GM23338 (cell line): ENCODE results near the gene CNST. TPM values are rescaled to one million over a fixed set of nuclear protein-coding genes. Genes with fewer than 3 reads are reported as not detected.

ENCODE experiments used
- ATAC-seq: fragments of 200-7000 bp; cut with Tn5 transposase; 3 replicates; pipeline ENCODE4 v1.9.1; 2020
- DNase-seq: peaks from one replicate; pipeline ENCODE4 v3.0.0-alpha.2; 2015; ENCODE audit warnings: low spot score
- H2AFZ ChIP-seq: fragments of 200-600 bp; sonication (generic); 2 replicates; pipeline ENCODE4 v1.8.0; 2016; ENCODE audit warnings: antibody characterized with exemption, mild to moderate bottlenecking, moderate library complexity
- H3F3A ChIP-seq: fragments of 200-600 bp; sonication (generic); replicated peaks from 2 replicates; pipeline ENCODE4 v1.8.0; 2017; ENCODE audit warnings: antibody characterized with exemption, mixed run types, low read depth
- H3K27ac ChIP-seq: fragments of 200-600 bp; sonication (generic); 2 replicates; pipeline ENCODE4 v1.6.1; 2016; ENCODE audit warnings: low read depth
- H3K27me3 ChIP-seq: fragments of 200-600 bp; sonication (generic); 2 replicates; pipeline ENCODE4 v1.8.0; 2016; ENCODE audit warnings: mild to moderate bottlenecking, mixed run types, moderate library complexity; ENCODE audit not compliant: insufficient read depth
- H3K36me3 ChIP-seq: fragments of 200-600 bp; sonication (generic); 2 replicates; pipeline ENCODE4 v1.8.0; 2016; ENCODE audit warnings: mild to moderate bottlenecking; ENCODE audit not compliant: insufficient read depth
- H3K4me1 ChIP-seq: fragments of 200-600 bp; sonication (generic); 2 replicates; pipeline ENCODE4 v1.8.0; 2016; ENCODE audit warnings: mild to moderate bottlenecking, moderate library complexity; ENCODE audit not compliant: insufficient read depth
- H3K4me2 ChIP-seq: fragments of 200-600 bp; sonication (generic); 2 replicates; pipeline ENCODE4 v1.7.1; 2017; ENCODE audit warnings: mixed run types
- H3K4me3 ChIP-seq: fragments of 200-600 bp; sonication (generic); 2 replicates; pipeline ENCODE4 v1.6.1; 2016; ENCODE audit warnings: mixed run types
- H3K79me2 ChIP-seq: fragments of 200-600 bp; sonication (generic); replicated peaks from 2 replicates; pipeline ENCODE4 v1.8.0; 2017; ENCODE audit warnings: mild to moderate bottlenecking; ENCODE audit not compliant: insufficient read depth
- H3K9me2 ChIP-seq: fragments of 200-600 bp; sonication (generic); 2 replicates; pipeline ENCODE4 v1.8.0; 2017; ENCODE audit not compliant: insufficient read depth
- H4K20me1 ChIP-seq: fragments of 200-600 bp; sonication (generic); replicated peaks from 2 replicates; pipeline ENCODE4 v1.8.0; 2017; ENCODE audit warnings: mild to moderate bottlenecking; ENCODE audit not compliant: insufficient read depth
- H3K27ac Mint-ChIP-seq: 2 replicates; pipeline ENCODE4 v1.8.0; 2020; ENCODE audit warnings: inconsistent platforms, mild to moderate bottlenecking, moderate library complexity, mixed read lengths
- H3K27me3 Mint-ChIP-seq: 3 replicates; pipeline ENCODE4 v1.8.0; 2022; ENCODE audit warnings: low read depth, mild to moderate bottlenecking, moderate library complexity, mixed read lengths, inconsistent platforms; ENCODE audit not compliant: insufficient read depth, poor library complexity
- H3K36me3 Mint-ChIP-seq: 3 replicates; pipeline ENCODE4 v1.8.0; 2021; ENCODE audit warnings: low read depth, mild to moderate bottlenecking, inconsistent platforms, moderate library complexity, mixed read lengths
- H3K4me1 Mint-ChIP-seq: 3 replicates; pipeline ENCODE4 v1.8.0; 2020; ENCODE audit warnings: mild to moderate bottlenecking, inconsistent platforms, mixed read lengths
- H3K4me3 Mint-ChIP-seq: 3 replicates; pipeline ENCODE4 v1.8.0; 2021; ENCODE audit warnings: moderate library complexity, mild to moderate bottlenecking, inconsistent platforms, mixed read lengths
- H3K9me3 Mint-ChIP-seq: 3 replicates; pipeline ENCODE4 v1.8.0; 2020; ENCODE audit warnings: moderate library complexity, mild to moderate bottlenecking, inconsistent platforms, mixed read lengths
- CREB1 ChIP-seq: fragments of 250-450 bp; sonication (Bioruptor Pico); IDR thresholded peaks from 2 replicates; pipeline ENCODE4 v1.5.0; 2020; ENCODE audit warnings: low read depth, mild to moderate bottlenecking, moderate library complexity
- ETS1 ChIP-seq: IDR thresholded peaks from 2 replicates; pipeline ENCODE4 v1.6.1; 2016; ENCODE audit warnings: antibody characterized with exemption
- EZH2phosphoT487 ChIP-seq: fragments of 200-600 bp; sonication (generic); IDR thresholded peaks from one replicate; pipeline ENCODE4 v1.8.1; 2018; ENCODE audit warnings: antibody characterized with exemption; ENCODE audit not compliant: unreplicated experiment
- JUNB ChIP-seq: IDR thresholded peaks from one replicate; pipeline ENCODE4 v1.6.1; 2016; ENCODE audit warnings: antibody characterized with exemption; ENCODE audit not compliant: unreplicated experiment
- NANOG ChIP-seq: IDR thresholded peaks from 2 replicates; pipeline ENCODE4 v1.6.1; 2016; ENCODE audit warnings: antibody characterized with exemption, borderline replicate concordance
- REST ChIP-seq: IDR thresholded peaks from one replicate; pipeline ENCODE4 v1.6.1; 2018; ENCODE audit warnings: antibody characterized with exemption; ENCODE audit not compliant: unreplicated experiment
- STAT1 ChIP-seq: IDR thresholded peaks from one replicate; pipeline ENCODE4 v1.6.1; 2016; ENCODE audit warnings: antibody characterized with exemption; ENCODE audit not compliant: unreplicated experiment
- ZNF114 ChIP-seq: fragments of 250-450 bp; sonication (Bioruptor Pico); IDR thresholded peaks from 2 replicates; pipeline ENCODE4 v1.5.0; 2020; ENCODE audit warnings: mild to moderate bottlenecking, moderate library complexity
- ZNF331 ChIP-seq: fragments of 250-450 bp; sonication (Bioruptor Pico); IDR thresholded peaks from 2 replicates; pipeline ENCODE4 v1.5.0; 2020; ENCODE audit warnings: low read depth, mild to moderate bottlenecking, moderate library complexity
- ZNF462 ChIP-seq: fragments of 250-450 bp; sonication (Bioruptor Pico); IDR thresholded peaks from 2 replicates; pipeline ENCODE4 v1.5.0; 2020; ENCODE audit warnings: mild to moderate bottlenecking, moderate library complexity
- polyA plus RNA-seq: library from polyadenylated mRNA; unstranded; fragments of >200 nt; fragmentation: Nextera tagmentation; extraction: Ambion mirVana; gene quantifications from 2 replicates; pipeline ENCODE4 v1.2.1, GENCODE V29; 2016
- total RNA-seq: library from RNA; depleted of rRNA; stranded (reverse); fragments of >200 nt; shearing (Covaris generic); gene quantifications from 2 replicates; pipeline ENCODE4 v1.2.3, GENCODE V29; 2014

CNST gene
- total and polyA plus RNA-seq, 2 experiments from 2014 or later = 8.1 to 17.6 TPM

- TF ChIP-seq REST (no peak), STAT1 (no peak), ETS1 (no peak), NANOG (no peak), EZH2phosphoT487 (no peak), JUNB (no peak), CREB1 (CRISPR knock-in tag) (no peak), ZNF331 (no peak), ZNF114 (no peak)
These were observed 113.5 kb downstream of the CNST start (continued) for GRCh38 chr1:246679794-246680177.

GRCh38 chr1:246680190-246680589, 113.9 kb downstream of the CNST start:
- ATAC-seq = no peak
- no peaks in the 10 kb centered on the region for H3K36me3 Mint-ChIP-seq
- H2AFZ ChIP-seq = no peak overlapping the region
- no peak for DNase-seq
- H3K27ac ChIP-seq = no peak overlapping the region
- peaks cover 2% of the 10 kb centered on the region for H3K27me3 Mint-ChIP-seq
- no peaks in the 10 kb centered on the region for H3K9me2 ChIP-seq
- no peak overlapping the region for H3K4me2 ChIP-seq
- no peak overlapping the region for H3K4me3 Mint-ChIP-seq
- H3K27me3 ChIP-seq = no peaks in the 10 kb centered on the region
- H3K9me3 Mint-ChIP-seq = no peaks in the 10 kb centered on the region
- H3K4me3 ChIP-seq = no peak overlapping the region
- H4K20me1 ChIP-seq = no peaks in the 10 kb centered on the region
- no peaks in the 10 kb centered on the region for H3K79me2 ChIP-seq
- H3K4me1 Mint-ChIP-seq = no peaks in the 10 kb centered on the region
- no peak overlapping the region for H3K27ac Mint-ChIP-seq
- H3F3A ChIP-seq = no peaks in the 10 kb centered on the region
- no peaks in the 10 kb centered on the region for H3K36me3 ChIP-seq
- no peaks in the 10 kb centered on the region for H3K4me1 ChIP-seq
- TF ChIP-seq ZNF331 (no peak), ZNF462 (CRISPR knock-in tag) (no peak), JUNB (no peak), CREB1 (CRISPR knock-in tag) (no peak), ETS1 (no peak)
